Measurements from ENCODE around the gene DEFB112.

GRCh38 chr6:50030777-50031562, 18.8 kb downstream of the DEFB112 start:
- TF ChIP-seq CTCF (conservative IDR thresholded peaks at IDR 0.05; ENCODE audit: low read length) (peak; percentile 32), EZH2phosphoT487 (IDR thresholded peaks at IDR 0.05; ENCODE audit: borderline replicate concordance) (no peak)
